Fibroblast of lung (primary cell): ENCODE data around the gene SPC24.

Experiments
- CTCF ChIP-seq, 2 donors: IDR thresholded peaks in 1 of 2; conservative IDR thresholded peaks in 1 of 2; 1 replicate in 1 of 2; 2 replicates in 1 of 2; pipeline ENCODE4 v1.5.1; 2011 to 2012; ENCODE audit warnings: low read length in 2 of 2, control low read depth in 1 of 2, inconsistent platforms in 1 of 2, low read depth in 1 of 2, mild to moderate bottlenecking in 1 of 2
- EZH2 ChIP-seq: IDR thresholded peaks from 2 replicates; pipeline ENCODE4 v1.5.1; 2012; ENCODE audit warnings: low read length, control low read depth, mild to moderate bottlenecking; ENCODE audit errors: missing control alignments

GRCh38 chr19:11101057-11101456, 54.5 kb downstream of the SPC24 start:
- TF ChIP-seq CTCF (conservative IDR thresholded peaks at IDR 0.05 in 1 of 2, IDR thresholded peaks at IDR 0.05 in 1 of 2; ENCODE audit: low read depth in 1 of 2, low read length in 2 of 2): no peak
- TF ChIP-seq EZH2: no peak
